ENCODE measurements around the gene RPA1. TPM values are rescaled to one million over a fixed set of nuclear protein-coding genes. Genes with fewer than 3 reads are reported as not detected.

RPA1 gene
- total and polyA plus RNA-seq, 7 donors: 22.1 to 82.1 (median 52.6) TPM

- no peak overlapping the region for H3K4me3 ChIP-seq
- DNase-seq (no peak), ATAC-seq (no peak)
- H3K9me3 ChIP-seq: no peaks in the 10 kb centered on the region
- 31 to 39% (median 38%) methylated on average over 8 of the region's 8 CpGs for WGBS, 3 donors
- no peak for TF ChIP-seq CTCF (IDR thresholded peaks at IDR 0.05)
- no peaks in the 10 kb centered on the region for H3K36me3 ChIP-seq (ENCODE audit: insufficient read depth in 1 of 2, low read depth in 1 of 2)
- intact Hi-C loops (cut with DNase I): no loop called here
- no peaks in the 10 kb centered on the region for H3K27me3 ChIP-seq (ENCODE audit: insufficient read depth in 3 of 3, low read length in 2 of 3)
- H3K4me1 ChIP-seq: peaks cover 35% of the 10 kb centered on the region
- H3K27ac ChIP-seq: no peak overlapping the region
These were observed 76.9 kb downstream of the RPA1 start for GRCh38 chr17:1906662-1907101.

- peak; percentile 22 for TF ChIP-seq CTCF (IDR thresholded peaks at IDR 0.05)
- Histone ChIP-seq H3K4me3 (no peak overlapping the region), H3K9me3 (no peaks in the 10 kb centered on the region), H3K27me3 (ENCODE audit: insufficient read depth in 3 of 3, low read length in 2 of 3) (no peaks in the 10 kb centered on the region), H3K4me1 (peaks cover 35% of the 10 kb centered on the region), H3K36me3 (ENCODE audit: insufficient read depth in 1 of 2, low read depth in 1 of 2) (no peaks in the 10 kb centered on the region), H3K27ac (no peak overlapping the region)
- peak; percentile 77 to 86 (median 79) for ATAC-seq
- DNase-seq: peak; percentile 30 to 75
- WGBS, 3 donors: 28 to 50% (median 30%) methylated on average over 17 of the region's 17 CpGs
- intact Hi-C loops (cut with DNase I): no loop called here
These were observed 77.4 kb downstream of the RPA1 start for GRCh38 chr17:1907216-1907631.

GRCh38 chr17:1907909-1908698, 78.3 kb downstream of the RPA1 start:
- Histone ChIP-seq H3K4me3 (peak overlapping the region; percentile 59), H3K4me1 (peaks cover 35% of the 10 kb centered on the region), H3K9me3 (no peaks in the 10 kb centered on the region), H3K27ac (peak overlapping the region; percentile 42), H3K27me3 (ENCODE audit: insufficient read depth in 3 of 3, low read length in 2 of 3) (no peaks in the 10 kb centered on the region), H3K36me3 (ENCODE audit: insufficient read depth in 1 of 2, low read depth in 1 of 2) (no peaks in the 10 kb centered on the region)
- 2 to 3% (median 2%) methylated on average over 49 of the region's 49 CpGs for WGBS, 3 donors
- TF ChIP-seq CTCF (IDR thresholded peaks at IDR 0.05): no peak
- intact Hi-C loops (cut with DNase I): loop anchor here (1.0 to 2.0 kb wide), 2 partner anchors 118 to 119 kb away; no protein-coding TSS in a partner anchor
- DNase-seq (peak; percentile 27 to 57), ATAC-seq (peak; percentile 43 to 71 (median 66))

DNA sequence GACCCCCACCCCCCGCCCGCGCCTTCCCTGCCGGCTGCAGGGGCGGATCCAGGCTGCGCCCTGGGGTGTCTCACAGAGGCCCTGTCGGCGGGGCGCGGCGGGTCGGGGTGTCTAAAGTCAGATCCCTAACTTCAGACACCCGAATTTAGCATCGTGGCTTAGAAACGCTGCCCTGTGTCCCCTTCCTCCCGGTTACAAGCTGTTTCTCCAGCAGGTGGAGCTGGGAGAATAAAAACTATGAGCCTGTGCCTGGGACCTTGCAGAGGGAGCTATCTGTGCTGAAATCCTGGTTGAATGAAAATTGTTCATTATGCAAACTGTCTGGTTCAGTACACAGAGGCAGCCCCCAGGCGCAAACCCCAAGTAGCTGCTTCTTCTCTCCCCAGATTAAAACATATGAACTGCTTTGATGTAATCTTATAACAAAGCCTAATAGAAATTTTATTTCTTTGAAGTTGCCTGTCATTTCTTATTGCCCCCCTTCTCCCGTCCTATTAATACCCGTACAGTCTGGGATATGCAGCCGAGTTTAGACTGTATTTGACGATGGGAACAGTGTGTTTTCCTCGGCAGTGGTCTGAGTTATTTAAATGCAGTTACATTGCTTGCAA, 79.0 kb downstream of the RPA1 start:
- 4 to 6% (median 4%) methylated on average over 22 of the region's 22 CpGs for WGBS, 3 donors
- peak overlapping the region; percentile 42 for H3K27ac ChIP-seq
- intact Hi-C loops (cut with DNase I): loop anchor here (1.0 to 2.0 kb wide), 2 partner anchors 117 to 118 kb away; no protein-coding TSS in a partner anchor
- no peaks in the 10 kb centered on the region for H3K9me3 ChIP-seq
- peak overlapping the region; percentile 59 for H3K4me3 ChIP-seq
- H3K4me1 ChIP-seq: peaks cover 35% of the 10 kb centered on the region
- ATAC-seq (peak; percentile 73 to 82 (median 76)), DNase-seq (peak; percentile 37 to 66)
- H3K36me3 ChIP-seq (ENCODE audit: insufficient read depth in 1 of 2, low read depth in 1 of 2): no peaks in the 10 kb centered on the region
- H3K27me3 ChIP-seq (ENCODE audit: insufficient read depth in 3 of 3, low read length in 2 of 3): no peaks in the 10 kb centered on the region
- peak; percentile 73 for TF ChIP-seq CTCF (IDR thresholded peaks at IDR 0.05)
